ENCODE results near the gene NTRK2.

NTRK2 gene

DNA sequence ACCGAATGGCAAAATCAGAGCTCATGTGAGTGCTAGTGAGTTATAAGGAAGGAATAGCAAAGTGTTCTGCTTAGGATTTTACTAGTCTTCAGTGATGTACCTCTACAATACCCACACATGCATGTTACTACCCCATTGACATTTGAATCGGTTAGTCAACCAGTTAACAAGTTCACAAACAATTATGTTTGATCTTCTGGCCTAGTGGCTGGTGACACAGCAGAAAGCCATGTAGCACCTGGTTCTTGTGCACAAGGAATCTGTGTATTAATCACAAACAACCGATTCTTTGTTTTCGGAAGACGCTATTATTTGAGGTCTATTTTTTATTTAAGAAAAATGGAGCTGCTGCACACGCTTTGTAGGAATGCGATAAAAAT lies 41.9 kb downstream of the NTRK2 start:
- Histone ChIP-seq H3K9me2 (replicated peaks; ENCODE audit: control insufficient read depth, low read length) (no peaks in the 10 kb centered on the region), H3K4me1 (ENCODE audit: control insufficient read depth, low read length) (no peaks in the 10 kb centered on the region), H3K79me2 (ENCODE audit: control insufficient read depth, low read length) (no peaks in the 10 kb centered on the region), H3K36me3 (ENCODE audit: control insufficient read depth, low read length) (no peaks in the 10 kb centered on the region), H3K27me3 (ENCODE audit: control insufficient read depth, low read length) (no peaks in the 10 kb centered on the region), H3K27ac (ENCODE audit: low read depth, low read length) (no peak overlapping the region), H3K4me3 (ENCODE audit: low read length) (no peak overlapping the region), H3K4me2 (ENCODE audit: low read length) (no peak overlapping the region), H3F3A (ENCODE audit: control insufficient read depth, insufficient read depth) (no peaks in the 10 kb centered on the region), H4K20me1 (ENCODE audit: control insufficient read depth, insufficient read depth, low read depth, low read length) (no peaks in the 10 kb centered on the region), H3K9me3 (ENCODE audit: control insufficient read depth, insufficient read depth, low read length) (no peaks in the 10 kb centered on the region)
- no peak for TF ChIP-seq EZH2phosphoT487 (IDR thresholded peaks at IDR 0.05; ENCODE audit: borderline replicate concordance, low read length)
- TF ChIP-seq, protein P1, sequence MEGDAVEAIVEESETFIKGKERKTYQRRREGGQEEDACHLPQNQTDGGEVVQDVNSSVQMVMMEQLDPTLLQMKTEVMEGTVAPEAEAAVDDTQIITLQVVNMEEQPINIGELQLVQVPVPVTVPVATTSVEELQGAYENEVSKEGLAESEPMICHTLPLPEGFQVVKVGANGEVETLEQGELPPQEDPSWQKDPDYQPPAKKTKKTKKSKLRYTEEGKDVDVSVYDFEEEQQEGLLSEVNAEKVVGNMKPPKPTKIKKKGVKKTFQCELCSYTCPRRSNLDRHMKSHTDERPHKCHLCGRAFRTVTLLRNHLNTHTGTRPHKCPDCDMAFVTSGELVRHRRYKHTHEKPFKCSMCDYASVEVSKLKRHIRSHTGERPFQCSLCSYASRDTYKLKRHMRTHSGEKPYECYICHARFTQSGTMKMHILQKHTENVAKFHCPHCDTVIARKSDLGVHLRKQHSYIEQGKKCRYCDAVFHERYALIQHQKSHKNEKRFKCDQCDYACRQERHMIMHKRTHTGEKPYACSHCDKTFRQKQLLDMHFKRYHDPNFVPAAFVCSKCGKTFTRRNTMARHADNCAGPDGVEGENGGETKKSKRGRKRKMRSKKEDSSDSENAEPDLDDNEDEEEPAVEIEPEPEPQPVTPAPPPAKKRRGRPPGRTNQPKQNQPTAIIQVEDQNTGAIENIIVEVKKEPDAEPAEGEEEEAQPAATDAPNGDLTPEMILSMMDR (IDR thresholded peaks at IDR 0.05; ENCODE audit: low read depth, low read length, poor library complexity, severe bottlenecking), result no peak

DNA sequence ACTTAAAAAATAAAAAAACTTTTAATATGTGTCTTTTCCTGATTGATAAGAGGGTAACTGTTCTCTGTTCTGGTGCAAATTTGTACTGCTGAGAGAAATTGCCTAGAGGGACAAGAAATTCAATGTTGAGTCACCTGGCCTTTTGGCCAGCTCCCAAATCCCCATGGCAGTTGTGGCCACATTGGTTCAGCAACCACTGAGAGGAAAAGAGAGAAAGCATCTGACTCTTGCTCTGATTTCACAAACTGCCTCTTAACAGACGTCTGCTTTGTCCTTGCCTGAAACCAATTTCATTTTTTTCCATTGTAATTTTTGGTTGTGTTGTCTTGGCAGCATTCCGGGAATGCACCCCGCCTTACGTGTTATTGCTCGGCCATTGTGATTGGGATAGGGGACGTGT lies 42.4 kb downstream of the NTRK2 start:
- Histone ChIP-seq H3F3A (ENCODE audit: control insufficient read depth, insufficient read depth) (no peaks in the 10 kb centered on the region), H4K20me1 (ENCODE audit: control insufficient read depth, insufficient read depth, low read depth, low read length) (no peaks in the 10 kb centered on the region), H3K9me3 (ENCODE audit: control insufficient read depth, insufficient read depth, low read length) (no peaks in the 10 kb centered on the region), H3K4me3 (ENCODE audit: low read length) (no peak overlapping the region), H3K27ac (ENCODE audit: low read depth, low read length) (no peak overlapping the region), H3K36me3 (ENCODE audit: control insufficient read depth, low read length) (no peaks in the 10 kb centered on the region), H3K79me2 (ENCODE audit: control insufficient read depth, low read length) (no peaks in the 10 kb centered on the region), H3K4me1 (ENCODE audit: control insufficient read depth, low read length) (no peaks in the 10 kb centered on the region), H3K4me2 (ENCODE audit: low read length) (no peak overlapping the region), H3K9me2 (replicated peaks; ENCODE audit: control insufficient read depth, low read length) (no peaks in the 10 kb centered on the region), H3K27me3 (ENCODE audit: control insufficient read depth, low read length) (no peaks in the 10 kb centered on the region)
- TF ChIP-seq, protein P1 (IDR thresholded peaks at IDR 0.05; ENCODE audit: low read depth, low read length, poor library complexity, severe bottlenecking), result no peak
- TF ChIP-seq EZH2phosphoT487 (IDR thresholded peaks at IDR 0.05; ENCODE audit: borderline replicate concordance, low read length), result no peak

DNA sequence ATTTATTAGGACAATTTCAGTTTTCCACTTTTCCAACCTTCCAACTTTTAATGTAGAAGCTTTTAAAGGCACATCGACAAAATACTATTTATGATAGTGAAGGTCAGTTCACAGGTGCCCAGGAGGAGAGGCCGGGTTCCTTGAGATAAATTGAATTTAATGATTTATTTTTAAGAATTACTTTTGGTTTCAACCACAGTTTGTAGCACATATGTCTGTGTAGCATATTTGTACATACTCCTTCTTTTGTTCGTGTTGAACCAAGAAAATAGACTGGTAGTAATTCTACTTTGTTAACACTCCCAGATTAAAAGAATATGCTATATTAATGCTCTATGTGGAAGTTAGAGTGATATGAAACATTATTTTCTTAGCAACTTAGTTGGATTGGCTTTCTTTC lies 46.7 kb downstream of the NTRK2 start:
- H3K27me3 ChIP-seq (ENCODE audit: control insufficient read depth, low read length), result no peaks in the 10 kb centered on the region
- no peak overlapping the region for H3K27ac ChIP-seq (ENCODE audit: low read depth, low read length)
- no peak overlapping the region for H3K4me3 ChIP-seq (ENCODE audit: low read length)
- H3F3A ChIP-seq (ENCODE audit: control insufficient read depth, insufficient read depth), result no peaks in the 10 kb centered on the region
- H3K9me2 ChIP-seq (replicated peaks; ENCODE audit: control insufficient read depth, low read length), result no peaks in the 10 kb centered on the region
- H3K9me3 ChIP-seq (ENCODE audit: control insufficient read depth, insufficient read depth, low read length), result no peaks in the 10 kb centered on the region
- TF ChIP-seq, protein P1 (IDR thresholded peaks at IDR 0.05; ENCODE audit: low read depth, low read length, poor library complexity, severe bottlenecking), result no peak
- no peak for TF ChIP-seq EZH2phosphoT487 (IDR thresholded peaks at IDR 0.05; ENCODE audit: borderline replicate concordance, low read length)
- no peaks in the 10 kb centered on the region for H3K4me1 ChIP-seq (ENCODE audit: control insufficient read depth, low read length)
- H4K20me1 ChIP-seq (ENCODE audit: control insufficient read depth, insufficient read depth, low read depth, low read length), result no peaks in the 10 kb centered on the region
- H3K36me3 ChIP-seq (ENCODE audit: control insufficient read depth, low read length), result no peaks in the 10 kb centered on the region
- H3K4me2 ChIP-seq (ENCODE audit: low read length), result no peak overlapping the region
- H3K79me2 ChIP-seq (ENCODE audit: control insufficient read depth, low read length), result no peaks in the 10 kb centered on the region

DNA sequence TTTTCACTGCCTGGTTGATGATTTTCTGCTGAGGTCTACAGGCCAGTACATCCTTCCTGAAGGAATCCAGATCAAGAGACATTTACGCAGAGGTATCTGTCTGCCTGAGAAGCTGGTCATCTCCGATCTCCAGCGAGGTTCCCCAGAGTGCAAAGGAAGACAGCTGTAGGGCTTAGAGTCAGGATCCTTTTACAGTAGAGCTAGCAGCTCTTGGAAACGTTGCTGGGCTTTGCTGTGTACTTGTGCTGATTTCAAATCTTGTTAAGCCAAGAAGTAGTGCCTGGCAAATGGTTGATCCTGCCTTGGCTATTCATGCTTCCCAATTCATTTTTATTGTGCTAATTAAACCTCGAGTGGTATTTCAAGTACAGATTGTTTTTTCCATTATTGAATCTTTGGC lies 48.9 kb downstream of the NTRK2 start:
- H3K27me3 ChIP-seq (ENCODE audit: control insufficient read depth, low read length), result no peaks in the 10 kb centered on the region
- H3K79me2 ChIP-seq (ENCODE audit: control insufficient read depth, low read length), result no peaks in the 10 kb centered on the region
- TF ChIP-seq, protein P1 (IDR thresholded peaks at IDR 0.05; ENCODE audit: low read depth, low read length, poor library complexity, severe bottlenecking), result no peak
- TF ChIP-seq EZH2phosphoT487 (IDR thresholded peaks at IDR 0.05; ENCODE audit: borderline replicate concordance, low read length), result no peak
- no peak overlapping the region for H3K27ac ChIP-seq (ENCODE audit: low read depth, low read length)
- H3K9me3 ChIP-seq (ENCODE audit: control insufficient read depth, insufficient read depth, low read length), result no peaks in the 10 kb centered on the region
- H3K4me2 ChIP-seq (ENCODE audit: low read length), result no peak overlapping the region
- H3K9me2 ChIP-seq (replicated peaks; ENCODE audit: control insufficient read depth, low read length), result no peaks in the 10 kb centered on the region
- no peaks in the 10 kb centered on the region for H4K20me1 ChIP-seq (ENCODE audit: control insufficient read depth, insufficient read depth, low read depth, low read length)
- no peaks in the 10 kb centered on the region for H3K4me1 ChIP-seq (ENCODE audit: control insufficient read depth, low read length)
- H3K4me3 ChIP-seq (ENCODE audit: low read length), result no peak overlapping the region
- H3F3A ChIP-seq (ENCODE audit: control insufficient read depth, insufficient read depth), result no peaks in the 10 kb centered on the region
- no peaks in the 10 kb centered on the region for H3K36me3 ChIP-seq (ENCODE audit: control insufficient read depth, low read length)
